ENCODE results near the gene DBNDD1.

DNA sequence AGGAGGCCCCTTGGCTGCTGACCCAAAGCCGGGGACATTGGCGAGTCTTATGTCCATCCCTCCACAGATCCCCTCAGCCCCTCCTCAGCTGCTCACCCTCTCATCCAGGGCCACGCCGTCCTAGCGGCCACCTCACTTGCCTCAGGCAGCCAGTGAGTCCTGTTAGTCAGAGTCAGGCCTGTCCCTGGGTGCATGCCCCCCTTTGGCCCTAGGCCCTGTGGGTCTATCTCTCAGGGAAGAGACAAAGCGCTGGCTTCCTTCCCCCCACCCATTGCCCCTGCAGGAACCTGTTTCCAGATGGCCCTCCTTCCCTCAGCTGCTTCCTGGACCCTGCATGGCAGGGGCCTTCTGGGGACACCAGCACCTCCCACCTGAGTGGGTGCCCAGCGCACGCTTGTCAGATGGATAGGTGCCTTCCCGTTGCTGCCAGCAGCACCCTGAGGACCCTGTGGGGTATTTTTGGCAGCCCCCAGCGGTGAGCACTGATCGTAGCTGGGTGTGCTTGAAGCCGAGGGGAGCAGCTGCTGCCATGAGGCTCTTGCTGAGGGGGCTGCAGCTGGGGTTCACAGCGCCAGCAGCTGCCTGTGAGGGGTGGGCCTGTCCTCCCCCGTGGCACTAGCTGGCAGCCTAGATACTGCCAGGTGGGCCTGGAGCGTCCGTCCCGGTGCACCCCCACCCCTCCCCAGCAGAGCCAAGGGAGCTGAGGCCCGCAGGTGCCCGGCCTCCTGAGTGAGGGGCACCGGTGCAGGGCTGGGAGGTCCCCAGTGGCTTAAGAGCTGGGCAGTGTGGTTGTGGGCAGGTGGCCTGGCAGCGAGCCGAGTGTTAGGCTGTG is 8.4 kb downstream of the DBNDD1 start:
- no peak for TF ChIP-seq FOXM1 (IDR thresholded peaks at IDR 0.05; ENCODE audit: borderline replicate concordance, low read depth)
- TF ChIP-seq NFIC (IDR thresholded peaks at IDR 0.05), result no peak

Data from Ishikawa (cell line).